ACC112 (cell line): ENCODE data around the gene PLEKHJ1.

Source experiments
- H2AFZ ChIP-seq: fragments of 200-600 bp; sonication (generic); one replicate; pipeline ENCODE4 v1.6.0; 2017; ENCODE audit warnings: antibody characterized with exemption, low read length; ENCODE audit not compliant: unreplicated experiment
- H3K27ac ChIP-seq: fragments of 200-600 bp; sonication (generic); 2 replicates; pipeline ENCODE4 v1.5.1; 2014; ENCODE audit warnings: low read depth, mild to moderate bottlenecking, antibody characterized with exemption, low read length, moderate library complexity
- H3K27me3 ChIP-seq: fragments of 200-600 bp; sonication (generic); 2 replicates; pipeline ENCODE4 v1.6.1; 2014; ENCODE audit warnings: mild to moderate bottlenecking, antibody characterized with exemption, low read length, moderate library complexity, mixed read lengths; ENCODE audit not compliant: insufficient read depth
- H3K36me3 ChIP-seq: fragments of 200-600 bp; sonication (generic); 2 replicates; pipeline ENCODE4 v1.6.1; 2016; ENCODE audit warnings: mild to moderate bottlenecking, antibody characterized with exemption, low read length, moderate library complexity, mixed read lengths; ENCODE audit not compliant: insufficient read depth
- H3K4me1 ChIP-seq: fragments of 200-600 bp; sonication (generic); one replicate; pipeline ENCODE4 v1.6.1; 2016; ENCODE audit warnings: low read length, mixed read lengths; ENCODE audit not compliant: insufficient read depth, unreplicated experiment, control insufficient read depth
- H3K4me3 ChIP-seq: fragments of 200-600 bp; sonication (generic); 2 replicates; pipeline ENCODE4 v1.5.1; 2014; ENCODE audit warnings: mild to moderate bottlenecking, low read depth, low read length
- H3K79me2 ChIP-seq: fragments of 200-600 bp; sonication (generic); one replicate; pipeline ENCODE4 v1.6.0; 2016; ENCODE audit warnings: low read length; ENCODE audit not compliant: control insufficient read depth, unreplicated experiment, insufficient read depth

Gene PLEKHJ1

DNA sequence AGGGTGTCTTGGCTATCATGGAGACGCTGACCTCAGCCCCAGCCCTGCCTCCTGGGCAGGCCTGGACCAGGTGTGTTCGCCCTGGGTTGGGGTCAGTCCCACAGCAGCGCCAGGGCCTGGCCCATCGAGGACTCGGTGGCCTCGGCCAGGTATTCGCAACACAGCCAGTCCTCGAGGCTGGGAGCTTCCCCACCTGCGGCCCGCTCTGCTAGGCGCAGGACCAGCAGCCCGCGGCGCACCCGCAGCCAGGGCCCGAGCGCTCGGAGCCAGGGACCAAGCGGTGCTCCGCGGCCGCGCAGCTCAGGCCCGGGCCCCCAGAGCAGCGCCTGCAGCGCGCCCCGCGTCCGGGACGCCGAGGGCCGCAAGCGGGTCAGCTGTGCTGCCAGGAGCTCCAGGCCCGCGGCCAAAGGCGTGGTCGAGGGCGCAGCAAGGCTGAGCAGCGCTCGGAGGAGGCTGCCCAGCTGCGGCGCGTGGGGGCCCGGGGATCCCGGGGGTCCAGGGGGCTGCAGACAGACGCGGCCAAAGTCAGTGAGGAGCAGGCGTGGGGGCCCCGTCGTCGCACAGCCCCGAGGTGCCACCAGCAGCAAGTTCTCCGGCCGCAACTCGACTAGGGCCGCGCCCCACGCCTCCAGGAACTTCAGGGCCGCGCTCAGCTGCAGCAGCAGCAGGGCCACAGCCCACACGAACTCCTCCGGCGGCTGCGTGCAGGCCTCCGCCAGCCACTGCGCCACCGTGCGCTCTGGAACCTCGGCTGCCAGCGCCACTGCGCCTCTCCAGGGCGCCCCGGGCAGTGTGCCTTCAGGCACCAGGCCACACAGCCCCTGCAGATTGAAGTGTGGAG is 39.7 kb upstream of the PLEKHJ1 start:
- H3K4me1 ChIP-seq: peaks cover 9% of the 10 kb centered on the region
- peaks cover 41% of the 10 kb centered on the region for H3K79me2 ChIP-seq
- peaks cover 4% of the 10 kb centered on the region; the same call in 1 of the 2 replicates for H3K36me3 ChIP-seq
- no peak overlapping the region for H3K27ac ChIP-seq
- H2AFZ ChIP-seq: no peak overlapping the region
- H3K27me3 ChIP-seq: no peaks in the 10 kb centered on the region
- no peak overlapping the region for H3K4me3 ChIP-seq

DNA sequence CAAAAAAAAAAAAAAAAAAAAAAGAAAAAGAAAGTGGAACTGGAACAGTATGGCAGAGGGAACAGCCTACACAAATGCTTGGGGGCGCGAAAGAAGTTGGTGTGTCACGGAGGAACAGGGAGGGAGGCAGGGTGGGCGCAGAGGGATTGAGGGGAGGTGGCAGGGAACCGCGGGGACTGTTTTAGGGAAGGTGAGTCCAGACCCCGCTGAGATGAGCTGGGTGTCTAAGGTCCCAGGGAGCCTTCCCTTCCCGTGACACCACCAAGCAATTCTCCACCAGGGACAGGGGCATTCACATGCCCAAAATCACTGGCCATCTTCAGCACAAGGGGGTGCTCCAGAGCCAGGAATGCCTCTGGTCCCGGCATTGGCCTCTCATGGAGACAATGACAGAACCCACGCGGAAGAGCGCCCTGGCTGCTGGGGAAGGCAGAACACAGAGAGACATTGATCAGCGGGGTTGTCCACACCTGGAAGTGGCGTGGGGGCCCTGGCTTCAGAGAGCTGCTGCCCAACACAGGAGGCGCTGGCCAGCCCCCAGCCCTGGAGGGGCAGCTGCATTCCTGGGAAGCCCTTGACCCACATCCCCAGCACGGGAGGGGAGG is 38.9 kb upstream of the PLEKHJ1 start:
- peaks cover 9% of the 10 kb centered on the region for H3K4me1 ChIP-seq
- peaks cover 47% of the 10 kb centered on the region for H3K79me2 ChIP-seq
- peaks cover 4% of the 10 kb centered on the region; the same call in 1 of the 2 replicates for H3K36me3 ChIP-seq
- H3K4me3 ChIP-seq: no peak overlapping the region
- H3K27me3 ChIP-seq: no peaks in the 10 kb centered on the region
- H3K27ac ChIP-seq: no peak overlapping the region
- no peak overlapping the region for H2AFZ ChIP-seq

DNA sequence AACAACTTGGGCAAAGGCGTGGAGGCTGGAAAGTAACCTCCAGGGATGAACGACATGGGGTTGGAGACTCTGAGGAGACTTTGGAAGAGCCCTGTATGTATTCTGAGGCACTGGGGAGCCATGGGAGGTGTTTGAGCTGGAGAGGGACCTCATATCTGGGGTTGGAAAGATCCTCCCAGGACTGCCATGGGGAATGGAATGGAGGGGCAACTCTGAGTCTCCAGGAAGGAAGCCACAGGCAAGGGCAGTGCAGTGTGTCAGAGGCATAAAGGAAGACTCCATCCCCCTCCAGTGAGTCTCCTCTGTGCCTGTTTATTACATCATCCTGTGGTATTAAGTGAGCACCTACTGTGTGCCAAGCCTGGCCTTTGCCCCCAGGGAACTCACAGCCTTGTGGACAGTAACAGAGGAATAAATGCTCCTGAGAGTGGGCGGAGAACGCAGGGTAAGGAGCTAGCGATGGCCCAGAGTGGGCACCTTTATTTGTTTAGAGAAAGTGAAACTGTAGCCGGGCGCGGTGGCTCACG is 38.1 kb upstream of the PLEKHJ1 start:
- Histone ChIP-seq H3K4me1 (peaks cover 9% of the 10 kb centered on the region), H3K27ac (no peak overlapping the region), H3K36me3 (peaks cover 4% of the 10 kb centered on the region; the same call in 1 of the 2 replicates), H2AFZ (no peak overlapping the region), H3K4me3 (no peak overlapping the region), H3K79me2 (peaks cover 54% of the 10 kb centered on the region), H3K27me3 (no peaks in the 10 kb centered on the region)

DNA sequence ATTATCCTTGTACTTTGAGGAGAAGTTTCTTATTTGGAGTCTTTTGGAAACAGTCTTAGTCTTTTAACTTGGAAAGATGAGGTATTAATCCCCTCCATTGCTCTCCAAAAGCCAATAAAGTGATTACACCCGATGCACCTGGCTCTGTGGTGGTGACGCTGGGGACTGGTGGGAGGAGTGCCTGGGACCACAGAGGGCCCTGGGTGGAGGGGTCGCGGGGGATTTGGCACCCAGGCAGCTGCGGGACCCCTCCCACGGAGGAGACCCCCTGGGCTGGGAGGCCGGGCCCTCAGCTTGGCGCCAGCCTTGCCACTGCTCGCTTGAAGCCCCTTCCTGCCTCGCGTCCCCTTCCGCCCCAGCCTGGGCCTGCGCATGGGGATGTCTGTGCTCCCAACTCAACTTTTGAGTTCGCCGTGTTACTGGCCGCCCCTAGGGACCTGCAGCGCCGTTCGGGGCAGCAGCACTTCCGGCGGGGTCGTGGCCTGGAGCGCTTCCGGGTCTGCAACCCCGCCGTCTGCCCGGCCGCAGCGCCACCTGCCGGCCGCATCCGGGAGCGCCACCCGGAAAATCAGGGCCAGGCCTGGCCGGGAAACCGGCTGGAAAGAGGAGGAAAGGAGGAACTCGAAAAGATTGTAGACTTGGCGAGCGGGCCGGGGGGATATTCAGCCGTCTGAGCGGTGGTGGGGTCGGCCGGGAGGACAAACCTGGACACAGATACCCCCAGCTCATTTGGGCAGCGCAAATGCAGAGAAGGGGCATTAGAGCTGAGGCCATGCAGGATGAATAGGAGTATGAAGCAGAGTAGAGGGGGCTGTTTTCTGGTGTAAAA is 37.4 kb upstream of the PLEKHJ1 start:
- Histone ChIP-seq H3K27ac (no peak overlapping the region), H3K27me3 (no peaks in the 10 kb centered on the region), H2AFZ (no peak overlapping the region), H3K36me3 (peaks cover 4% of the 10 kb centered on the region; the same call in 1 of the 2 replicates), H3K4me1 (peaks cover 9% of the 10 kb centered on the region), H3K4me3 (peak overlapping the region; percentile 98), H3K79me2 (peaks cover 54% of the 10 kb centered on the region)

DNA sequence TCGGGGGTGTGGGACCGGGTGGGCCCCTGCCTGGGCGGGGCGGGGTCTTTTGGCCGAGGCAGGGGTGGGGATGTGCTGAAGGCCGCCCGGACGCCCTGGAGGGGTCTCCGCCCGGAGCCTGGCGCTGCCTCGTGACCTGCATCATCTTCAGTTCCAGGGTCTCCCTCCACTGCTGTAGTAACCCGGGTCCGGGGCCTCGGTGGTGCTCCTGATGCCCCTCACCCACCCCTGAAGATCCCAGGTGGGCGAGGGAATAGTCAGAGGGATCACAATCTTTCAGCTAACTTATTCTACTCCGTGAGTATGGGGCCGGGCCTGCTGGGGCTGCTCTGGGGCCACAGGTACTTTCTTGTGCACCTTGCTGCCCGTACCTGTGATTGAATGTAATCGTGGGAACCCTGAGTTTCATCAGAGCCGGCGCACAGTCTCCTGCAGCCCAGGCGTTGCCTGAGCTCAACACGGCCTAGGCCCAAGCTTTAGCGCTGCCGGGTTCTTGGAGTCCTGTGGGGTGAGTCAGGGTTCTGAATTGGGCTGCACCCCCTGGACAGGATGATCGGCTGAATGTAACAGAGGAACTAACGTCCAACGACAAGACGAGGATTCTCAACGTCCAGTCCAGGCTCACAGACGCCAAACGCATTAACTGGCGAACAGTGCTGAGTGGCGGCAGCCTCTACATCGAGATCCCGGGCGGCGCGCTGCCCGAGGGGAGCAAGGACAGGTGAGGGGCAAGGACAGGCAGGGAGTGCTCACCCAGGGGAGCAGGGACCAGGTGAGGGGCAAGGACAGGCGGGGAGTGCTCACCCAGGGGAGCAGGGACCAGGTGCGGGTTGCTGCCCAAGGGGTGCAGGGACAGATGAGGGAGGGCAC is 35.3 kb upstream of the PLEKHJ1 start:
- H2AFZ ChIP-seq: no peak overlapping the region
- H3K4me3 ChIP-seq: peak overlapping the region; percentile 98
- no peaks in the 10 kb centered on the region for H3K27me3 ChIP-seq
- peaks cover 4% of the 10 kb centered on the region; the same call in 1 of the 2 replicates for H3K36me3 ChIP-seq
- H3K27ac ChIP-seq: peak overlapping the region; percentile 73
- H3K79me2 ChIP-seq: peaks cover 54% of the 10 kb centered on the region
- H3K4me1 ChIP-seq: peaks cover 15% of the 10 kb centered on the region

DNA sequence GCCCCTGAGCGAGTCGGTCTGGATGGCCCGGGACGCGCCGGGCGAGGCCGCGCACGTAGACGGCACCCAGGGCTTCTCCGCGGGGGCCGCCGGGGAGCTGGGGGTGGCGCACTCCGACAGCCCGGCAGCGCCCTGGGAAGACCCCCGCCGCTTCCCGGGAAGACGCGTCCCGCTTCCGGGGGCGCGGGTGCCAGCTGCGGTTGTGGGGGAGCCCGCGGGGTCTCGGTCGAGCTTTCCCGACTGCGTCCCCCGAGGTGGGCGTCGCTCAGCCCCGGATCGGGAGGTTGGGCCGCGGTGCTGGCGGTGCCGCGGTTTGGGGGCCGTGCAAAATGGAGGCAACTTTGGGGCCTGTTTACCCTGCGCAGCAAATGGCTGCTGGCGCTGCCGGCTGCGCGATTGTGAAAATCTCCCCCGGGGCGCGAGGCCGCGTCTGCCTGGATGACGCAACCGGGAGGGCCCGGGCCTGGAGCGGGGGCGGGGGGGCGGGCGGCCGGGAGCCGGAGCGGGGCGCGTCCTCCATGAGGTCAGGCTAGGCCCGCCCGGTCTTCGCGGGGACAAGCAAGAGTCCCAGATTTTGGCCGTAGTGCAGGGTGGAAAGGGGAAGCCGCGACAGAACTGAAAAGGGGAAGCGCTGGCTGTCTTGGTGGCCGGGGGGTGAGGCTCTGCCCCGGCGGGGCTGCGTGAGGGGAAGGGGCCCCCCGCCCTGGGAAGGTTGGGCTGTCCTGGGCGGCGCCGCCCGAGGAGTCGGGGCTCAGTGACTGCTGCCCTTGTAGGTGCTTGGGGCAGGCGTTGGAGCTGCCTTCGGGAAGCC is 34.5 kb upstream of the PLEKHJ1 start:
- Histone ChIP-seq H3K27me3 (no peaks in the 10 kb centered on the region), H3K36me3 (peaks cover 4% of the 10 kb centered on the region; the same call in 1 of the 2 replicates), H3K4me3 (peak overlapping the region; percentile 98), H3K79me2 (peaks cover 52% of the 10 kb centered on the region), H3K27ac (peak overlapping the region; percentile 89), H3K4me1 (peaks cover 17% of the 10 kb centered on the region), H2AFZ (no peak overlapping the region)

DNA sequence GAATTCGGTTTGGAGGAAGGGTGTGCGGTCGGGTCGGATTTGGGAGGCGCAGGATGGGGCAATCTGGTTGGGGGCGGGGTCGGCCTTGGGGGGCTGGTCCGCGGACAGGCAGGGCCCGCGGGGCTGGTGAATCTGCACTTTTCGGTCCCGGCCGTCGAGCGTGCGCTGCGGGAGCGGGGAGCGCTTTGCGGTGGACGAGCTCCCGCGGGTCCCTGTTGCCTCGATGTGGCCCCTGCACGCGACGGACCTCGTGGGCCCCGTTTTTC is 34.0 kb upstream of the PLEKHJ1 start:
- Histone ChIP-seq H3K36me3 (peaks cover 4% of the 10 kb centered on the region; the same call in 1 of the 2 replicates), H3K4me3 (peak overlapping the region; percentile 98), H3K79me2 (peaks cover 49% of the 10 kb centered on the region), H2AFZ (no peak overlapping the region), H3K27ac (peak overlapping the region; percentile 89), H3K4me1 (peaks cover 17% of the 10 kb centered on the region), H3K27me3 (no peaks in the 10 kb centered on the region)

DNA sequence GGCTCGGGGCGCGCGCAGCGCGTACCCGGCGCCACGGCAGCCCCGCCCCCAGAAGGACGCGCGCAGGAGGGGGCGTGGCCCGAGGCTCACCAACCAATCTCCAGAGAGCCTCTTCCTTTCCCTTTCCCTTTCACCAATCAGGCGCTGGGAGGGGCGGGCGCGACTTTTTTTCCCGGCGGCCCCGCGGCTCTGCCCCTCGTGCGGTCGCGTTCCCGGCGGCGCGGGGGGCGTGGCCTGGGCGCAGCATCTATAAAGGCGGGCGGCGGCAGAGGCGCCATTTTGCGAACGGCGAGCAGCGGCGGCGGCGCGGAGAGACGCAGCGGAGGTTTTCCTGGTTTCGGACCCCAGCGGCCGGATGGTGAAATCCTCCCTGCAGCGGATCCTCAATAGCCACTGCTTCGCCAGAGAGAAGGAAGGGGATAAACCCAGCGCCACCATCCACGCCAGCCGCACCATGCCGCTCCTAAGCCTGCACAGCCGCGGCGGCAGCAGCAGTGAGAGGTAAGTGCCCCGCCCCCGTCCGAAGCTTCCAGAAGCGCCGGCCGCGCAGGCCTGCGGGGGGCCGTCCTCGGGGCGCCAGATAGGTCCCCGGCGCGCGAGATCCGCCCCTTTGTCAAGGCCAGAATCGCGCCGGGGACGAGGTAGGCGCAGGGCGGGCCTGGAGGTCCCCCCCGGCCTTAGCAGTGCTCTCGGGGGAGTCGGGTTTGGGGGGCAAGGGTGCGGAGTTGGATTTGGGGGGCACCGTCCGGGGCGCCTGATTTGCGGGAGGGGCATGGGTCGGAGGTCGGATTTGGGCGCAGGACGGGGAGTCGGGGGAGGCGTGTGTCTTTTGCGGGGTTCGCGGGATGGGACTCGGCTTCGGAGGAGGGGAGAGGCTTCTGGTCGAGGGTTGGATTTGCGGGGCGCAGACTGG is 33.4 kb upstream of the PLEKHJ1 start:
- peaks cover 49% of the 10 kb centered on the region for H3K79me2 ChIP-seq
- H3K27me3 ChIP-seq: no peaks in the 10 kb centered on the region
- H3K4me3 ChIP-seq: peak overlapping the region; percentile 98
- peak overlapping the region; percentile 89 for H2AFZ ChIP-seq
- H3K36me3 ChIP-seq: peaks cover 4% of the 10 kb centered on the region; the same call in 1 of the 2 replicates
- H3K27ac ChIP-seq: peak overlapping the region; percentile 89
- H3K4me1 ChIP-seq: peaks cover 17% of the 10 kb centered on the region

DNA sequence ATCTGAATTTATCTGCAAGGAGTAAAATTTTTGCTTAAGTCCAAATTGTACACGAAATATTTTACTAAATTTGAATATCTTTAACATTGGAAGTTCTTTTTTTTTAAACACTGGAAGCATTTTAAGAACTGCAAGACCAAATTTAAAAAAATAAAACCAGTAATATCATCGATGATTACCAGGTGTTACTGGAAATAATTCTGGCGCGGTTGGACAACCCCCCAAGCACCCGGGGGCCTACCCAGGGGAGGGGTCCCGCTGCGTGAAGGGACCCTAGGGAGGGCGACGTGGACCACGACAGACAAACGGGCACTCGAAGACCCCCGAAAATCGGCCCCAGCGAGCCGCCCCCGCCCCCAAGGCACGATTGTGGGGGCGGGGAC is 32.7 kb upstream of the PLEKHJ1 start:
- peaks cover 17% of the 10 kb centered on the region for H3K4me1 ChIP-seq
- peak overlapping the region; percentile 89 for H2AFZ ChIP-seq
- peaks cover 42% of the 10 kb centered on the region for H3K79me2 ChIP-seq
- H3K36me3 ChIP-seq: peaks cover 4% of the 10 kb centered on the region; the same call in 1 of the 2 replicates
- peak overlapping the region; percentile 98 for H3K4me3 ChIP-seq
- no peak overlapping the region for H3K27ac ChIP-seq
- no peaks in the 10 kb centered on the region for H3K27me3 ChIP-seq
